T-helper 1 cell (primary cell): ENCODE data around the gene VAC14.
A peak's percentile ranks its signal among the peaks of the same experiment; 100 is the strongest.

Experiments
- DNase-seq, 5 donors: peaks; one replicate each; pipeline ENCODE4 v3.0.0-alpha.2; 2012 to 2020

VAC14 gene

GRCh38 chr16:70740914-70741782 is 59.8 kb downstream of the VAC14 start:
- no peak for DNase-seq

DNA sequence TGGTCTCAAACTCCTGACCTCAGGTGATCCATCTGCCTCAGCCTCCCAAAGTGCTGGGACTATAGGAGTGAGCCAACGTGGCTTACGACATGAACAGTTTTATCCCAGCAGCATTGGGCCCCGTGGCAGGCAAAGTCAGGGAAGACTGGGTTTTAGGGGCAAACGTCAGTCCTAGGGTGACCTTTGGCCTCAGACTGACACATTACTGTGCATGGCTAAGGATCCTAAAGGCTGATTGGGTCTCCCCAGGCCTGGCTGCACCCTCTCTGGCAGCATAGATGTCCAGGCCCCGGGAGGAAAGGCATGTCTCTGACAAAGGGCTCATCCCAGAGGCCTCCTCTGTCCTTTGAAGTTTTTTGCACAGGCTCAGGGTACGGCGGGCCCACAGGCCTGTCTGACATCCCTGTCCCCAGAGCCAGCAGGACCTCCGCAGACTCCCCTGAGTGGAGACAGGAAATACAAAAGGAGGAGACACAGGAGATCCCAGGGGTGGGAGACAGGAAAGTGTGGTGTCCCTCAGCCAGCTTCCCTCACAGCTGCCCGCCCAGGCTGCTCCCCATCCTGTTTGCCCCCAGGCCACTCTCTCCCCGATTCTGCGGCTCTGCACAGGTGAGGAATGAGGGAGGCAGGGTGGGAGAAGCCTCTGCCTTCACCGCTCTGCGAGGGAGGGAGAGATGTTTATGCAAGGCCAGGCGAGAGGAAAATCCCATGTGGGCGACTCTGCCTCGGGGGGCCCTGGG is 60.6 kb downstream of the VAC14 start:
- DNase-seq: no peak

DNA sequence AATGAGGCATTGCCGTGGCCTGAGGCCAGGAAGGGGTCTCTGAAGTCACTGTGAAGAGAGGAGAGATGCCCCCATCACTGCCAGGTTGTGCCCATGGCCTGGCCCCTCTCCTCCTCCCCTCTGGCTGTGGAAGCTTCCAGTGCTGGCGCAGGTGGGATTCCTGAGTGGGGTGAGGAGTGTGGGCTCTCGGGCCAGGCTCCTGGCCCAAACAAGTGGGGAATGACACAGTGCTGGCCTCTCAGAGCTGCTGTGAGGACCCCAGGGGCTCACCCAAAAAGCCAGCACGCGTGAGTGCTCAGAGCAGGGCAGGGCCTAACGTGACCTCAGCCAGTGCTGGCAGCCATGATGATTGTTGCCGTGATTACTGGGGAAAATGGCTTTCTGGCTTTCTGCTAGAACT is 61.6 kb downstream of the VAC14 start:
- DNase-seq: no peak

DNA sequence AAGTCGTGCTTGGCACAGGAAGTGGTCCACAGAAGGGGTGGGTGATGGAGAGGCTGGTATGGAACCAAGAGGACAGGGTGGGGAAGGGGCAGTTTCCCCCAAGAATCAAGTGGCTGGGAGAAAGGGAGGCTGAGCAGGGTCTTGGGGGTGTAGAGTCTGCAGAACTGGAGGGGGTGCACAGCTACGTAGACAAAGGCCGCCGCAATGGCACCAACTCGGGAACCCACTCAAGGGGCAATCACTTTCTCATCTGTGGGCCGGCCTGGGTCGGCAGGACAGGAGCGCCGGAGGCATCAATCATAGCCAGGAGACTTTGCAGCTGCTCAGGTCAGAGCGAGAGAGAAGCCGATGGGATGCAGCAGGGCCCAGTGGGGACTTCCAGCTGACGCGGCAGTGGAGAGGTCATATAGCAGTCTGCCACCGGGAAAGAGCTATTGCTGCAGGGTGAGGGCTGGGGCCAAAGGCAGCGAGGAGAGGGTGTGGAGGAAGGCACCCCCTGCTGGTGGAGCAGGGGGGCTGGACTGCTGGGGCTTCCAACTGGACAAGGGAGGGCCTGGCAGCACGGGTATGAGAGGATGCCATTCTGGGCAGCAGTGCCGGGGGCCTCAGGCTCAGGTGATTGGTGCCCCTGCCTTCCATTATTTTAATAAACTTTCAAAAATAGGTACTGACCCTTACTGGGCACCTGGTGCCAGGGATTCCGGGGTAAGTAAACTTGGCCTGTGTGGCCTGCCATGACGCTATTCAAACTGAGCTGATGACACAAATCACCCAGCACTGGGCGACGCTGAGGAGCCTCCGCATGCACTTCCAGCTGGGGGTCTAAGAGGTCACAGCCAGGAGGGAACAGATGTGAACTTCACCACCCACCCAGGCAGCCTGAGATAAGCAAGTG is 62.6 kb downstream of the VAC14 start:
- peak in 1 of 5 donors; percentile 49 for DNase-seq

DNA sequence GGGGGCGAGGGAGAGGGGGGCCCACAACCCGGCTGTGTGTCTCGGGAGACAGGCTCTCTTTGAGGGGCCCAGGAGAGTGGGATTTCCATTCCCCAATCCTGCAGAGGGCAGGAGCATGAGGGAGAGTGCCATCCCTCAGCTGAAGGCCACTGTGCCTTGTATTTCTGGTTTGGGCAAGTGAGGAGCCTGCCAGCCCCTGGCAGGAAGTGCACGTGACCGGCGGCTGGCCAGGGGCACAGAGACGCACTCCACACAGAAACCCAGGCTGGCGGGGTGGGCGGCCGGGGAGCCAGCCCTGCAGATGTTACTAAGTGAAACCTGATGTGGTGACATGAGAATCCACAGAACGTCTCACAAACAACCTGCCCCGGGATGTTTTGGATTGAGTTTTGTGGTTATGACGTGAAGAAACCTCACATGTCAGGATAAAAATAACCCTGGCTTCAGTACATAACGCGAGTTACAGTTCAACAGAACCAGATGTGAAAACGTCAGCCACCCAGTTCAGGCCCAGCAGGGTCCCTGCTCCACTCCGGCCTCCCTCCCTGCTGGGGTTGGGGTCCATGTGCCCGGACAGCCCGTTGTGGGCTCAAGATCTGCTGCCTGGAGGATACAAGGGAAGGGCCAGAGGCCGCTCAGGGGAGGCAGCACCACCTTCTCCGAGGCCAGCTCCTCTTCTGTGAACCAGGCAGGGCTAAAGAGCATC is 63.4 kb downstream of the VAC14 start:
- DNase-seq: peak in 4 of 5 donors; percentile 19 to 93 (median 44)

DNA sequence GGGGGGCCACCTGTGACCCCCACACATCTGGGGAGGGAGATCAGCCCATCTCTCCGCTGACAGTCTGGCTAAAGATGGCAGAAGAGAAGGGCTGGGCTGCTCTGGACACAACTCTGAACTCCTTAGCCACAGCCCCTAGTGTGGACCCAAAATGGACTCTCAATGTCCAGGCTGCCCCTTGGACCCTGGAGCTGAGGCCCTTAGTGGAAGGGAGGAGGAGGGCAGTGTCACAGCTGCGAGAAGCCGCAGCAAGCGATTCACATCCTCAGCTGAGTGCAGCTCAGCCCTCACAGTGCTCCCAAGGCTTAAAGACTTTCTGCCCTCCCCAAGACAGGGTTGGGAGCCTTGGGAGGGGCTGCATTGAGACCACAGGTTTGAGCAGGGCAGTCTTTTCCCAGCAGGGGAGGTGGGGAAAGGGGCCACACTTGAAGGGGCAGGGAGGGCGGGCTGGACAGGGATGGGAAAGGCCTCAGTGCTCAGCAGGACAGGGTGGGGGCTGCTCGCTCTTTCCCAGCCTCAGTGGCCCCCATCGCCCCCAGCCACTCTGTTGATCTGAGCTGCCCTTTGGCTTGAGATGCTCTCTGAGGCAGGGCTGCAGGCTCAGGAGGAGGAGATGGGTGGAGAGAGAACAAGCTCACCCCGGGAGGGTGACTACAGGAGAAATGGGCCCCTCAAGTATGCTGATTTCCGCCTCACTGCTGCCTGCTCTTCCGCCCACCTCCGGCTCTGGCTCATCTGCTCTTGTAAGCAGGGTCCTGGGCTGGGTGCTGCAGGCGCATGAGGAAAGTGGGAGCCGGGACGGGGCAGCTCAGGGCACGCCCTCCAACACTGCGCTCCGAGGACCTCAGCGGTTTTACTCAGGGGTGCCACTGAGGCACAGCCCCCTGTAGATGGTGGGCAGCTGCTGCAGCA is 64.2 kb downstream of the VAC14 start:
- peak in 2 of 5 donors; percentile 10 to 23 for DNase-seq

DNA sequence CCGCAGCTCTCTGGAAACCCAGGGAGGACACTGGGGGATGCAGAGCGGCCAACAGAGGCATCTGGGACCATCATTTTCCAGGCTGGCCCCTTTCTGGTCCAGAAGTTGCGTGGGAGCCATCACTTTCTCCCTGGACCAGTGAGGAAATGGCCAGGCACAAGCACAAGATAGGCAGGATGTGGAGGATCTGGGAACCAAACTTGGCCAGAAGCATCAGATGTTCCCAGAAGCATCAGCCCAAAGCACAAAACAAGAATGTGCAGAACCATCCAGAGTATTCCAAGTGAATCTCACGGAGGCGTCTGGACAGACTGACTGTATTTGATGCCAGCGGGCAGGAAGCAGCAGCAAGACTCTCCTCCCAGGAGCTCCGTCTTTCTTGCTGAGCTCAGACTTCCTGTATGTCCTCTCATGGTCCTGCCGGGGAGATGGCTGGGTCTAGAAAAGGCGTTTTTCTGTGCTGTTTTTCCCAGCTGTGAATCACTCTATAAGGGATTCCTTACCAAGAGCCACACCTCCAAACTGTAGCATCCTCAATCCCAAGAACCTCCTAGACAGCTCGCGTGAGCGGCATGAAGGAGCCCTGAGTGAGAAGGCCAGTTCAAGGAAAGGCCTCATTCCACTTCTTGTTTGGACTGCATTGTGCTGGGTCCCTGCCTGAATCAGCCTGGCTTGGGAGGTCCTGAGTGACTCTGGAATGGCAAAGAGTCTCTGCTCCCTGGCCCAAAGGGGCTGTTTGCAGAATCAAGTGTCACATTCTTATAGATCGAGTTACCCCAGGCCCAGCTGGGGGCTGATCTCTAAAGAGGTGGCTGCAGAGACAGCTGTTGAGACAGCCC is 65.6 kb downstream of the VAC14 start:
- DNase-seq: no peak

DNA sequence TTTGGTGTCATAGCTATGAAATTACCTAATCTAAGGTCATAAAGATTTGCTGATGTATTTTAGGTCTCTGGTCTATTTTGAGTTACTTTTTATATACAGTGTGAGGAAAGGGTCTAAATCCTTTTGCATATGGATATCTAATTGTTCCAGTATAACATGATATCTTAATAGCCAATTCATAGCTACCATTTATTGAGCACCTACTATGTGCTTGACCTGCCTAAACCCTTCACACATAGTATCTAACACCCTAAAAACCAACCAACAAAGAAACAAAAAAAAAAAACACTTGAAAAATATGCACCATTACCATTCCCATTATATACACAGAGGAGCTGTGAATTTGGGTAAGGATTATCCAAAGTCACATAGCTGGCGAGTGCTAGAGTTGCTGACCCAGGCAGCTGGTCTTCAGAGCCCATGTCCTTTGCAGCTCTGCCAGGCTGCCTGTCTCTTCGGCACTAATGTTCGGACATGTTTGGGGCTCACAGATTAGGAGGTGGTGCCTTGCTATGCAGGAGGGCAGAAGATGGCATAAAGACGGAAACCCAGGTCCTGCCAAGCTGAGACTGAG is 66.3 kb downstream of the VAC14 start:
- DNase-seq: no peak

GRCh38 chr16:70730944-70731343 is 70.0 kb downstream of the VAC14 start:
- DNase-seq: no peak

GRCh38 chr16:70730031-70730430 is 70.9 kb downstream of the VAC14 start:
- DNase-seq: no peak

GRCh38 chr16:70729292-70729691 is 71.7 kb downstream of the VAC14 start:
- no peak for DNase-seq

DNA sequence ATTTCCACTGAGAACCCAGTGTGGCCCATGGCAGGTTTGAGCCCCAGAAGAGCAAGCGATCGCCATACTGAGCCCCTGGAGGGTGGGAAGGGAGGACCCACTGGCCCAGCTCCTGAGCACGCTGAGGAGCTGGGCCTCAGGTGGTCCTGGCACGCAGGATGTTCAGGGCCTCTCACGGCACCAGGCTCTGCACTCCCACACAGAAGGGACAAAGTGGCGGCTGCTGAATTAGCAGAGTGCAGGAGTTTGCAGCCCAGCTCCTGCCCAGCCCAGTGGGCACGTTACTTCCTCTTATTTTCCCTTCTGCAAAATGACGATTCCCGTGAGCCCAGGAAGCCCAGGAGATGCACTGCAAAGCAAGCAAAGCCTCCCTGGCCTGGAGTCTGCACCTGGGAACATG is 72.8 kb downstream of the VAC14 start:
- no peak for DNase-seq

DNA sequence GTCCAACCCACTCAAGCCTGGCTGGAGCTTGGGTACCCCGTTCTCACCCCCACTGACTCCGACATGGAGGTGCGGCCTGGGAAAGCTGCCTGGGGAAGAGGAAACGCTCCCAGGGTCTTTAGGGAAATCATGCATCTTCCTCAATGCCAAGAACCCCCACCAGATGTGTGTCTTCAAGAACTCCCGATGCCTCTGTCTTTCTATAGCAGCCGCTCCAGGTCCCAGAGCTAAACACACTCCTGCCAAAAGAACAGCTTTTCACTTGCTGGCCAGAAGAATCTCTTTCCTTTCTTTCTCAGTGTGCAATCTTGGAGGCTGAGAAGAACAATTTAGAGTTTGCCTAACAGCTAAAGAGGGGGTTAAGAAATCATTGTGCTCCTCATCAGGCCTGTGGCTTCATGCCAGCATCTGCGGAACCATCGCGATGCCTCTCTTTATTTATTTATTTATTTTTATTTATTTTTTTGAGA is 74.0 kb downstream of the VAC14 start:
- DNase-seq: no peak

- no peak for DNase-seq
Measured at GRCh38 chr16:70725912-70726828, 74.8 kb downstream of the VAC14 start.

- DNase-seq: no peak
Measured at GRCh38 chr16:70725024-70725911, 75.7 kb downstream of the VAC14 start.

DNA sequence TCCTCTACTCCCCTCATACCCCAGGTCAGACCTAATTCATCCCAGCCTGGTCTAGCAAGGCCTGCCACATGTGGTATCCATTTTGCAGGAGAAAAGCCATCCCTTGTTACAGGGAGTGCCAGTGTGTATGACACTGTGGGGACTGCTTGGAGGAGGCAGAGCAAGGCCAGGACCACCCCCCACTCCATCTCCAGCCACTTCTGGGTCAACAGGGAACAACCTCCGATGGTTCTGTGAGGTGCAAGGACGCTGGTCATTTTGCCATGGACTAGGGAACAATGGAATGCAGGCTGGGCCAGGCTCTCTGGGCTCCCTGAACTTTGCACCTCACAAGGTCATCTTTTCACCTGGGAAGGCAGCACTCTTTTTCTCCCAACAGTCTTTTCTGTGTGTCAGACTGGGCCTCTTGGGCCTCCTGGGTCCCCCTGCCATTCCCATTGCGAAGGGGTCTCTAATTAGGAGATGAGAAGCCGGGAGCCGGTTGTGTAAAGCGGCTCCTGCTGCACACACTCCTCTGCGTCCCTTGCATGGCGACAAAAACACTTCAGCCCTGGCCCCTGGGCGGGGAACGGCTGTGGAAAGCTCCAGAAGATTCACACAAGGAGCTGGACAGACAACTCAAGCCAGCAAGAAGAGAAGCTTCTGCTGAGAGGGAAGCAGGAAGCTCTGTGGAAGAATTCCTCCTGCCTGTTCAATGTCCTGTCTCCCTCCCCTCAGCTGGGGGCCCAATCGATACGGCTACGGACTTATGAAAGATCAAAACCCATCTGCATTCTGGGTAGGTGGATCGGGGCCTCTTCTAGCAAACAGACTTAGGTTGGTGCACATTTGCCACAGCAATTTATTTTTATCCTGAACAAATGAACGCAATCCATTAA is 76.6 kb downstream of the VAC14 start:
- no peak for DNase-seq
